ENCODE data around the gene EFNA5. TPM values are rescaled to one million over a fixed set of nuclear protein-coding genes. Genes with fewer than 3 reads are reported as not detected.

EFNA5 gene
- total RNA-seq, 1 donor from 2014 or later = 12.0 TPM

DNA sequence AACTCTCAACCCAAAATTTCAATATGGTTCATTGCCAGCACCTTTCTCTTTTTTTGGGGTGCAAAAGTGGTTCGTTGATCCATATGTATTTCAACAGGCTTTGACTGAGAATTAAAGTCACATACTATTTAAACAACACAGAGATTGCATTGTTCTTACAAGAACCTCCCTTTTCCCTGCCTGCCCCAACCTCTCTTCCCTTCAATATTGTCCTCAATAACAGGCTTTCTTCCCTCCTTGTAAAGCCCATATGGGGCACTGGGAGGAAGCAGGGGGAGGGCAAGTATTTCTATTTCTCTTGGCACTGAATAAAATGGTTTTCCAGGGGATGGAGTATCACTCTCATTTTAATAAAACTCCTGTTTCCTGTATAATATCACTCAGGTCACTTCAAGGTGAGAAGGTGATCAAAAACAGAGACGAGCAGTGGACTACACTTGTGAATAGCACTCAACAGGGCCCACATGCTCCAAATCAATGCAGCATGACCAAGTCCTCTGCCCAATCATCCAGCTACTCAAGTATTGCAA is 65.1 kb downstream of the EFNA5 start:
- peaks cover 2% of the 10 kb centered on the region for H3K9me3 Mint-ChIP-seq (ENCODE audit: low read depth)
- no peaks in the 10 kb centered on the region for H3K27me3 Mint-ChIP-seq
- no peaks in the 10 kb centered on the region for H3K36me3 Mint-ChIP-seq (ENCODE audit: insufficient read depth)
- H3K4me1 Mint-ChIP-seq (ENCODE audit: low read depth) = peaks cover 38% of the 10 kb centered on the region
- peak overlapping the region; percentile 34 for H3K27ac Mint-ChIP-seq
- no peak overlapping the region for H3K4me3 Mint-ChIP-seq (ENCODE audit: low read depth)
- TF ChIP-seq, protein P1, sequence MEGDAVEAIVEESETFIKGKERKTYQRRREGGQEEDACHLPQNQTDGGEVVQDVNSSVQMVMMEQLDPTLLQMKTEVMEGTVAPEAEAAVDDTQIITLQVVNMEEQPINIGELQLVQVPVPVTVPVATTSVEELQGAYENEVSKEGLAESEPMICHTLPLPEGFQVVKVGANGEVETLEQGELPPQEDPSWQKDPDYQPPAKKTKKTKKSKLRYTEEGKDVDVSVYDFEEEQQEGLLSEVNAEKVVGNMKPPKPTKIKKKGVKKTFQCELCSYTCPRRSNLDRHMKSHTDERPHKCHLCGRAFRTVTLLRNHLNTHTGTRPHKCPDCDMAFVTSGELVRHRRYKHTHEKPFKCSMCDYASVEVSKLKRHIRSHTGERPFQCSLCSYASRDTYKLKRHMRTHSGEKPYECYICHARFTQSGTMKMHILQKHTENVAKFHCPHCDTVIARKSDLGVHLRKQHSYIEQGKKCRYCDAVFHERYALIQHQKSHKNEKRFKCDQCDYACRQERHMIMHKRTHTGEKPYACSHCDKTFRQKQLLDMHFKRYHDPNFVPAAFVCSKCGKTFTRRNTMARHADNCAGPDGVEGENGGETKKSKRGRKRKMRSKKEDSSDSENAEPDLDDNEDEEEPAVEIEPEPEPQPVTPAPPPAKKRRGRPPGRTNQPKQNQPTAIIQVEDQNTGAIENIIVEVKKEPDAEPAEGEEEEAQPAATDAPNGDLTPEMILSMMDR (IDR thresholded peaks at IDR 0.05; ENCODE audit: unreplicated experiment) = no peak
- DNase-seq (ENCODE audit: low spot score, unreplicated experiment) = no peak

DNA sequence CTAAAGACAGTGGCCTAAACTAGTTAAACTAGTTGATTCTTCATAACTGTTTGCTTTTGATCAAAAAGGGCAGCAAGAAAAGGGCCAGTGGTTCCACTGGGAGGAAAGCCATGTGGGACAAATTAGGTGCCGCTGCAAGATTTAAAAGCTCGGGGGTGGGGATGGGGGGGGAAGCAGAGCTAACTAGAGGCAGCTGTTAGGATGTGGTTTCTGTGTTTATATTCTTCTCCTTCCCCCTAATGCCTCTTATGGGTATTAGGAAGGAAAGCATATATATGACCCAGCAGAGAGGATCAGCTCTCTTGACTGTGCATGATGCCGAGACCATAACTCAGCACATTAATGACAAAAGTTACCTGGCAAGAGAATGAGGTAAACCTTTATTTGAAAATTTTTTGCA is 65.7 kb downstream of the EFNA5 start:
- Mint-ChIP-seq H3K27me3 (no peaks in the 10 kb centered on the region), H3K9me3 (ENCODE audit: low read depth) (no peaks in the 10 kb centered on the region), H3K36me3 (ENCODE audit: insufficient read depth) (no peaks in the 10 kb centered on the region), H3K4me1 (ENCODE audit: low read depth) (peaks cover 38% of the 10 kb centered on the region), H3K4me3 (ENCODE audit: low read depth) (no peak overlapping the region), H3K27ac (no peak overlapping the region)
- TF ChIP-seq, protein P1 (IDR thresholded peaks at IDR 0.05; ENCODE audit: unreplicated experiment) = no peak
- DNase-seq (ENCODE audit: low spot score, unreplicated experiment) = no peak

DNA sequence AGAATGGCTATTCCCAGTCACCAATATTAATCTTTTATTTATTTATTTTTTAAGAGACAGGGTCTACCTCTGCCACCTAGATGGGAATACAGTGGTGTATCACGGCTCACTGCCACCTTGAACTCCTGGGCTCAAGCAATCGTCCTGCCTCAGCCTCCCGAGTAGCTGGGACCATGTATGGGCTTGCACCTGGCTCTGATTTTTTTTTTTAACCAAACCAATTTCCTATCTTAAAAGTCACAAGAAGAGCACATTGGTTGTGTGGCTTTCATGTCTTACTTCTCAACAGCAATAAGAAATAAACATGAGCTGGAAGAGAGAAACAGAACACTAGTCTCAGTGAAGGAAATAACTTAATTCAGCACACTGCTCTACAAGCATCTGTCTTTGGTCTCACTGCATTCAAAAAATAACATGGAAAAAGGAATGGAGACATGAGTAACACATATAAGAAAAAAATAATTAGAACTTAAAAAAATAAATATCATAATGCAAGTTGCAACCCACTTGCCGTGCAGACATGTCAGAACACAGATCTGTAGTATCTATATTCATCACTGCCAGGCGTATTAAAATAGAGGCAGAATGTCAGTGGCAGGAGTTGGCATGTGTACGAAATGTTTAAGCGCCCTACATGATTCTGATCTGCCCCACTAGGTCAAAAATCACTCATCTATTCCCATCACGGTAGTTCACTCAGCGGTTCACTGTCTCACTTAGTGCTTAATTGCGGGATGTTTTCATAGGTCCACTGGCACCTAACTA is 66.4 kb downstream of the EFNA5 start:
- no peak overlapping the region for H3K4me3 Mint-ChIP-seq (ENCODE audit: low read depth)
- TF ChIP-seq, protein P1 (IDR thresholded peaks at IDR 0.05; ENCODE audit: unreplicated experiment) = no peak
- H3K9me3 Mint-ChIP-seq (ENCODE audit: low read depth) = no peaks in the 10 kb centered on the region
- no peak for DNase-seq (ENCODE audit: low spot score, unreplicated experiment)
- no peaks in the 10 kb centered on the region for H3K27me3 Mint-ChIP-seq
- no peaks in the 10 kb centered on the region for H3K36me3 Mint-ChIP-seq (ENCODE audit: insufficient read depth)
- peaks cover 38% of the 10 kb centered on the region for H3K4me1 Mint-ChIP-seq (ENCODE audit: low read depth)
- H3K27ac Mint-ChIP-seq = no peak overlapping the region

DNA sequence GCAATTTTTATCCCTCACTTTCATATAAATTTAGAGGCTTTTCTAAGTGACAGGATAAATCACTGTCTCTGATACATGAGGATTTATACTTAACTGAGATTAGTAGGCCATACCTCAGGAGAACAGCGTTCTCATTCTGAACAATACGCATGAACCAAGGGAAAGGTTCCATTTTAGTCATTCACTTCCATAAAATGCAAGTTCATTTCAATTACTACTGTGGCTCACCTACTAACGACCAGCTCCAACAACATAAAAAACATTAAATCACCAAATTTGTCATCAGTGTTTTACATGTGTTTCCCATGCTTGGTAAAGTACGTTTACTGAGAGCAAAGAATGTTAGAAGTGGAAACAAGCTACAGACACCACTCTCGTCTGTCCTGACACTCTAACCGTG is 67.4 kb downstream of the EFNA5 start:
- TF ChIP-seq, protein P1 (IDR thresholded peaks at IDR 0.05; ENCODE audit: unreplicated experiment) = no peak
- no peak overlapping the region for H3K4me3 Mint-ChIP-seq (ENCODE audit: low read depth)
- no peaks in the 10 kb centered on the region for H3K36me3 Mint-ChIP-seq (ENCODE audit: insufficient read depth)
- H3K9me3 Mint-ChIP-seq (ENCODE audit: low read depth) = no peaks in the 10 kb centered on the region
- DNase-seq (ENCODE audit: low spot score, unreplicated experiment) = no peak
- H3K4me1 Mint-ChIP-seq (ENCODE audit: low read depth) = peaks cover 47% of the 10 kb centered on the region
- no peak overlapping the region for H3K27ac Mint-ChIP-seq
- H3K27me3 Mint-ChIP-seq = no peaks in the 10 kb centered on the region

DNA sequence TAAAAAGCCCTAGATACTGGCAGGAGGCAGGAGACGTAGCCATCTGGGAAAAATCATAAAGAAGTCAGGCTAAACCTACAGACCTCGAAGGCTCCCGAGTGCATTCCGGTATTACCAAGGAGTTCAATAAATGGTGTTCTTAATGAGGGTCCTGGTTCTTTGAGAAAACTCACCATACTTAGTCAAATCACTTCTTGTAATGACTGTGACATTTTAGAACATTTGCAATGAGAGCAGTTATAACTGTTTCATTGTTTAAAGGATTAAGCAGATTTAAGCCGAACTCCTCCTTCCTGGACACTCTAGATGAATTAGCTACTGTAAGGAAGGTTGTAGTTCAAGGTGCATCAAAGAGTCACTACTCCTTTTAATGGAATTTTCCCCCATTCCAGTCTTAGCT is 67.8 kb downstream of the EFNA5 start:
- peak overlapping the region; percentile 22 for H3K27ac Mint-ChIP-seq
- TF ChIP-seq, protein P1 (IDR thresholded peaks at IDR 0.05; ENCODE audit: unreplicated experiment) = no peak
- no peaks in the 10 kb centered on the region for H3K27me3 Mint-ChIP-seq
- no peak for DNase-seq (ENCODE audit: low spot score, unreplicated experiment)
- peaks cover 43% of the 10 kb centered on the region for H3K4me1 Mint-ChIP-seq (ENCODE audit: low read depth)
- no peak overlapping the region for H3K4me3 Mint-ChIP-seq (ENCODE audit: low read depth)
- no peaks in the 10 kb centered on the region for H3K9me3 Mint-ChIP-seq (ENCODE audit: low read depth)
- H3K36me3 Mint-ChIP-seq (ENCODE audit: insufficient read depth) = no peaks in the 10 kb centered on the region

Data from progenitor cell of endocrine pancreas (in vitro differentiated cells).